ENCODE measurements around the gene IMMP2L.

DNA sequence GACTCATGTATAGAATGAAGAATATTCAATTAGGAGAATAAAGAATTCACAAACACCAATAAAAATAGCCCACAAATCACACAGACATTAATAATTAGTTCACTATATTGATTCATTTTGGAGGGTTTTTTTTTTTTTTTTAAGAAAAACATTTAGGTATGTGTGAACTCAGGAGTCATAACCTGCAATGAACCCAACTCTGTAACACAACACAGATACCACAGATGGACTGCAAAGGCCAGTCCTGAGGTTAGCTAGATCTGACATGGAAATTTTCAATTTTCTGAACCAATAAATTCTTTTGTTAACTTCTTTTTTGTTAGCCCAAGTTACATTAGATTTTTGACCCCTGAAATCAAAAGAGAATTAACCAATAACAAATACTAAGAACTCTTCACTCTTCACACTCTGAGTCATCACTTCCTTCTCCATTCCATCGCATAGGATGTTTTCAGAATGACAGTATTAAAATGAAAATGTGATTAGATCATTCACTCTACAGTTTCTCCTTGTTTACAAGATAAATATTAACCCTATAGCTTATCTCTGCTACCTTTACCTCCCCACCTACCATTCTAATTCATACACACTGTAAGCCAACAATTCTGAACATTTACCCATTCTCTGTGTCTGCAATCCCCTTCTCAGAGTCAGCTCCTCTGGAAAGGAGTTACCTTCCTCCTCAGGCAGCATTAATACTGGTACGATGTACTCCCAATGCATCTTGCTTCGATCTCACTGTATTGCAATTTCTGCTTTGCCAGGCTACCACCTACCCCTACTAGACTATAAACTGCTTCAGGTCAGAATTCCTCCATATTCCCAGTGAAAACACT lies 329.8 kb downstream of the IMMP2L start:
- TF ChIP-seq, protein P1, sequence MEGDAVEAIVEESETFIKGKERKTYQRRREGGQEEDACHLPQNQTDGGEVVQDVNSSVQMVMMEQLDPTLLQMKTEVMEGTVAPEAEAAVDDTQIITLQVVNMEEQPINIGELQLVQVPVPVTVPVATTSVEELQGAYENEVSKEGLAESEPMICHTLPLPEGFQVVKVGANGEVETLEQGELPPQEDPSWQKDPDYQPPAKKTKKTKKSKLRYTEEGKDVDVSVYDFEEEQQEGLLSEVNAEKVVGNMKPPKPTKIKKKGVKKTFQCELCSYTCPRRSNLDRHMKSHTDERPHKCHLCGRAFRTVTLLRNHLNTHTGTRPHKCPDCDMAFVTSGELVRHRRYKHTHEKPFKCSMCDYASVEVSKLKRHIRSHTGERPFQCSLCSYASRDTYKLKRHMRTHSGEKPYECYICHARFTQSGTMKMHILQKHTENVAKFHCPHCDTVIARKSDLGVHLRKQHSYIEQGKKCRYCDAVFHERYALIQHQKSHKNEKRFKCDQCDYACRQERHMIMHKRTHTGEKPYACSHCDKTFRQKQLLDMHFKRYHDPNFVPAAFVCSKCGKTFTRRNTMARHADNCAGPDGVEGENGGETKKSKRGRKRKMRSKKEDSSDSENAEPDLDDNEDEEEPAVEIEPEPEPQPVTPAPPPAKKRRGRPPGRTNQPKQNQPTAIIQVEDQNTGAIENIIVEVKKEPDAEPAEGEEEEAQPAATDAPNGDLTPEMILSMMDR (IDR thresholded peaks at IDR 0.05), result no peak
- no peak for TF ChIP-seq POLR2A (IDR thresholded peaks at IDR 0.05)

Measured in body of pancreas (tissue), 4 donors.